ENCODE results near the gene ADGRL3.
"Not testable (repeated sequence)": the region's sequence is repeated elsewhere in the genome, so short reads cannot be mapped to it uniquely, and the experiment has no call there.

Gene ADGRL3

GRCh38 chr4:61205066-61205465 lies 4.9 kb downstream of the ADGRL3 start:
- no peak for DNase-seq (ENCODE audit: low read depth)

DNA sequence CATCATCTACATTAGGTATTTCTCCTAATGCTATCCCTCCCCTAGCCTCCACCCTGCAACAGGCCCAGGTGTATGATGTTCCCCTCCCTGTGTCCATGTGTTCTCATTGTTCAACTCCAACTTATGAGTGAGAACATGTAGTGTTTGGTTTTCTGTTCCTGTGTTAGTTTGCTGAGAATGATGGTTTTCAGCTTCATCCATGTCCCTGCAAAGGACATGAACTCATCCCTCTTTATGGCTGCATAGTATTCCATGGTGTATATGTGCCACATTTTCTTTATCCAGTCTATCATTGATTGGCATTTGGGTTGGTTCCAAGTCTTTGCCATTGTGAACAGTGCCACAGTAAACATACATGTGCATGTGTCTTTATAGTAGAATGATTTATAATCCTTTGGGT lies 7.0 kb downstream of the ADGRL3 start:
- DNase-seq (ENCODE audit: low read depth): not testable (repeated sequence)

- DNase-seq (ENCODE audit: low read depth): no peak
Measured at GRCh38 chr4:61210186-61210939, 10.2 kb downstream of the ADGRL3 start.

GRCh38 chr4:61211781-61212180 lies 11.7 kb downstream of the ADGRL3 start:
- no peak for DNase-seq (ENCODE audit: low read depth)

DNA sequence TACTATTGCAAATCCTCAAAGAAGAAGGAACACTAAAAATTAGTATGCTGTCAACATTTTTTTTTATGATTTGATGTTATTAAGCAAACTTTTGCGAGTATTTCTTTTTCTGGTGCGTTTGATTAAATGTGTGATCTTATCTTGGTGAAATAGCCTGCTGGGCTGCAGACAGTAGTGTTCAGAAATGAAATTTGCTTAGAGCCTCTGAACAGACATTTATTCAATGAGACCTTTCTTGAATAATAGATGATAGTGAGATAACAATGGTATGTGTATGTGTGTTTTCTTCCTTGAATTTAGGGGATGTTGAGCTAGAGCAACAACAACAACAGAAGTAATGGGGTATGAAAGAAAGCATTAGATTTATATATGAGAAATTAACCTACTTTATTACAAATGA lies 12.7 kb downstream of the ADGRL3 start:
- no peak for DNase-seq (ENCODE audit: low read depth)

DNA sequence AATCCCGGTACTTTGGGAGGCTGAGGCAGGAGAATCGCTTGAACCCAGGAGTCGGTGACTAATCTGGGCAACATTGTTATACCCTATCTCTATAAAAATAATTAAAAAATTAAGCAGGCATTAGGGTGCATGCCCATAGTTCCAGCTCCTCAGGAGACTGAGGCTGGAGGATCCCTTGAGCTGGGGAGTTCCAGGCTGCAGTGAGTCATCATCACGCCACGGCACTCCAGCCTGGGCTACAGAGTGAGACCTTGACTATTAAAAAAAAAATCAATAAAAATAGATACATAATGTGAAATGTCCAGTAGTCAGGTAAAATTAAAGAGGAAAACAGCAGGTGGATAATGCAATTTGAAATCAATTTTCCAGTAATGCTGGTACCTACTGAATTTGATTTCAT lies 14.6 kb downstream of the ADGRL3 start:
- DNase-seq (ENCODE audit: low read depth): no peak

GRCh38 chr4:61217222-61217621 lies 17.1 kb downstream of the ADGRL3 start:
- no peak for DNase-seq (ENCODE audit: low read depth)

GRCh38 chr4:61220556-61220955 lies 20.4 kb downstream of the ADGRL3 start:
- DNase-seq (ENCODE audit: low read depth): no peak

GRCh38 chr4:61223385-61223784 lies 23.3 kb downstream of the ADGRL3 start:
- DNase-seq (ENCODE audit: low read depth): no peak

GRCh38 chr4:61224573-61224972 lies 24.4 kb downstream of the ADGRL3 start:
- DNase-seq (ENCODE audit: low read depth): no peak

DNA sequence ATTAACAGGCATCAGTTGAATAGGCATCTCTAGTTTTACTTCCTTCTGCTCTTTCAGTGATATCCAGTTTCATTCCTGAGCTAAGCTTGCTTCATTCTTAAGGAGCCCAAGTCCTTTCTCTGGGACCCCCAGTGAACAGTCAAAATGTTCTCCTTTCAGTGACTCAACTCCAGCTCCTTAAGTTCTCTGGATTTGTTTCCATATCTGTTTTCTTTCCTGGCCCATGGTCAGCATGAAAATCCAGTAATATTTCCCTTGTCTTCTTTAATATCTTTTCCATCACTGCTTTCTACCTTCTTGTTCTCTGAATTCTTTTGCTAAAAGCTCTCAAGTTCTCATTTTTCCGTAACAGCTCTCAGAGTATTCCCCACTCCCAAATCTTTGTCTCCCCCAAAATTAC lies 25.5 kb downstream of the ADGRL3 start:
- DNase-seq (ENCODE audit: low read depth): no peak

DNA sequence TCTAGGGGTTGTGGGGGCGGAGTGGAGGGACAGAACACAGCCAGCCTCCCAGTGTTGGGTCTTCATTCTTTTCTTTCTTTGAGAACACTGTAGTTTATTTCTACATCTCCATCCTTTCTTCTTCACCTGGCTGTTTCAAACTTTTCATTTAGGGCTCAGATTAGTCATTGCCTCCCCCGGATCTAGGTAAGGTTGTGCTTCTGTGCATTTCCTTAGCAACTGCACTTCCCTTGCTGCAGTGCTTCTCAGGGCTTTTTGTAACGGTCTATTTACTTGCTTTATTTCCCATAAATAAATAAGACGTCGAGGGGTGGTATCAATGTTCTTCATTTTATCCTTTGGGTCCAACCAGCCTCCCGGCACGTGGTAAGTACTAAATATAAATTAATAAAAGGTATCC lies 31.3 kb downstream of the ADGRL3 start:
- no peak for DNase-seq (ENCODE audit: low read depth)

DNA sequence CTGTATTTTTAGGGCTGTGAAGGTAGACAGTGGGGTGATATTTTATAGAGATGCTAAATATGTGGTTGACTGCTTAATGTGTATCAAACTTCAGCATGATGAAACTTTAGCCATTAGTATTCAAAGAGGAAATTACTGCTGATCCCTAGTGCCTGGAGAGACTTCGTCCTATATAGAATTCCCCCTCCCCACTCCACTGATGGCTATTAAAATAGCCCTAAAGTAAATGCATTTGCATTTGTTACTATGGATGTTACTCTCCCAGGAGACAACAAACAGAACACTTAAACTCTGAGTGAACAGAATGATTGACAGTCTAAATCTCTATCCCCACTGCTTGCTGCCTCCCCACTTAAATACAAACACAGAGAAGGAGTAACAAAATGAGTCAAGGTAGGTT lies 39.1 kb downstream of the ADGRL3 start:
- DNase-seq (ENCODE audit: low read depth): no peak

DNA sequence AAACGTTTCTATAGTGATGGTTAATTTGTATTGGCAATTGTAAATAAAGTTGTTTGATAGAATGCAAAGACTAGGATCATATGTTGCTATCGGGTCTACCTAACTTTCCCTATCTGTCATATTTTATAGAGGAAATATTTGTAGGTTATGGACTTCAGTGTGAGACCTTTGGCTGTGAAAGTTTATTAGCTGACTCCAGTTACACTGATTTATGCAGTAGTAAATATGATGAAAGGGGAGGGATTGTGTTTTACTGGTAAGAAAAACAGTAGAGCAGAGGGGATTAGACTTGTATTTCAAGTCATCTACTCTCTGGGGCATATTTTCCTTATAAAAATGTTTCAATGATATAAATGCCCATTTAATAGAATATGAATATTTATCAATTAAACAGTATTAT lies 43.8 kb downstream of the ADGRL3 start:
- no peak for DNase-seq (ENCODE audit: low read depth)

DNA sequence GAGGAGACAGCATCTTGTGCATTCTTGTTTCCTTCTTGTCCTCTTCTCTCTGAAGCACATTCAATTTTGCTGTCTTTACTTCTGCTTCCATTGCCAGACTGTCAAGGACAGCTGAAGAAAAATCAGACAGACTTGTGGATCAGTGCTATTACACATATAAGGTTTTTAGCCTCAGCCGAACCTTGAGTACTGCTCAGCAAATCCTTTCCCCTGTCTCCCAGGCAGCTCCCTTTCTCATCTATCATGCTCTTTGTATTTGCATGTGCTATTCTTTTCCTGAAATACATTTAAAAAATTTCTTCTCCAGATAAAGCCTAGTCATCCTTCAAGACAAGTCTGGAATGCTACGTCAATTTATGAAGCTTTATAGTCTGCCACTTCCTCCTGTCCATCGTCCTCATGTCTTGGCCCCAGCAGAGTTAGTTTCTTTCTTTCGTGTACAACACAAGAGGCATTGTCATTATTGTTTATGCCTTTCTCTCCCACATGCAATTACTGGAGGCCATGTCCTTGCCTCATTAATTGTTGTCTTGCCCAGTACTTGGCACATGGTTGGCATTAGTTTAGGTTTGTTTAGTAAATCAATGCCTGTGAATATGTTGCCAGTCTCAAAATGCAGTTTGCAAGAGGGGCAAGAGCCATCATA lies 45.1 kb downstream of the ADGRL3 start:
- no peak for DNase-seq (ENCODE audit: low read depth)

GRCh38 chr4:61246034-61246433 lies 45.9 kb downstream of the ADGRL3 start:
- DNase-seq (ENCODE audit: low read depth): no peak

- DNase-seq (ENCODE audit: low read depth): no peak
Measured at GRCh38 chr4:61248705-61249104, 48.6 kb downstream of the ADGRL3 start.

GRCh38 chr4:61251129-61251528 lies 51.0 kb downstream of the ADGRL3 start:
- DNase-seq (ENCODE audit: low read depth): no peak

DNA sequence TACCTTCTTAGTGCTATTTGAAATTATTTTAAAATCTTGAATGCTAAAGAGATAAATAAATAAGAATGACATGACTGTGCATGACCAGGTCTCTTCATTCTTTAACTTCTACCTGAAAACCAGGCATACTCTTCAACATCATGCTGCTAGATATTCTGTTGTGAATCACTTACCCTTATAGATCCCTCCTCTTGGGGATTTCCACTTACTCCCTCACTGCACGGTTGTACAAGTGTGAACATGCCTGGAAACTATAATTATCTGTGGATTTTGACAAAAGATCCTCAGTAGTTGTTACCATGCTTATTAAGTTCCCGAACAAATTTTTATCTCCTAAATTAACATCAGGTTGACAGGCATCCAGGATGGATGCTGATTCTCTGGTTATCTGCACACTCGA lies 54.3 kb downstream of the ADGRL3 start:
- no peak for DNase-seq (ENCODE audit: low read depth)

DNA sequence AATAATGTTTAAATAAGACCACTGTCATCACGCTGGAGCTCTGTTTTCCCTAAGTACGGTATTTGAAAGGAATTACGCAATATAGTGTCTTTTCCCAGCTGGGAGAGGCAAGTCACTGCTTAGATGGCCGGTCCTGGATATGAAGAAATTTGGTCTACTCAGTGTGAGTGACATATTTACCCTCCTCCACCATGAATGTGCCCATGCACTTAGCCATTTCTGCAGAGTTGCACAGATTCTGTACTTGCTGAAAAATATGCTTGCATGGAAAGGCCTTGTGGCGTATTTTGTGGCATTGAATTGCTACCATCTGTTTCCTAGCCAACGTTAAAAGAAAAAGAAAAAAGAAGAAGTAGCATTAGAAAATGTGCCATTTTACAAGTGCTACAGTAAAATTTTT lies 73.1 kb downstream of the ADGRL3 start:
- DNase-seq (ENCODE audit: low read depth): no peak

DNA sequence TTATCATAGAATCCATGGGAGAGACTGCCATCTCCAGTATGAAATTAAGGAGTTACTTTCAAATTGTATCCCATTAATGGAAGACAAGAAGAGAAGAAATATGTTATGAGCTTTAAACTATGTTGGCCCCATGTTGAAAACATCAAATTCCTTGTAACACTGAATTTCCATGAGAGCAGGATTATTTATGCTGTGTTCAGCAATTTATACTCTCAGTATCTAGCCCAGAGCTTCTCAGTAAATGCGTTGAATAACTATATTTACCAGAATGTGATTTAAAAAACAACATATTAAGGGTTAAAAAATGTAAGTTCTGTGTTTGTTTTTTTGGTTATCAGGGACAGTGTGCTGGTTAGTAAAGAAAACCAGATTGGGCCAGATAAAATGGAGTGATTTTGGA lies 74.2 kb downstream of the ADGRL3 start:
- no peak for DNase-seq (ENCODE audit: low read depth)

- DNase-seq (ENCODE audit: low read depth): no peak
Measured at GRCh38 chr4:61275241-61275640, 75.1 kb downstream of the ADGRL3 start.

GRCh38 chr4:61276029-61276428 lies 75.9 kb downstream of the ADGRL3 start:
- DNase-seq (ENCODE audit: low read depth): no peak

Data from activated T-cell treated with anti-CD3 and anti-CD28 coated beads for 24 hours (primary cell).